Measurements from ENCODE around the gene SLC34A3.
"Not testable (repeated sequence)": the region's sequence is repeated elsewhere in the genome, so short reads cannot be mapped to it uniquely, and the experiment has no call there.

SLC34A3 gene

GRCh38 chr9:137255448-137256114 is 24.9 kb downstream of the SLC34A3 start:
- DNase-seq (ENCODE audit: low read depth in 2 of 2): no peak

GRCh38 chr9:137256362-137256761 is 25.7 kb downstream of the SLC34A3 start:
- DNase-seq (ENCODE audit: low read depth in 2 of 2): no peak

DNA sequence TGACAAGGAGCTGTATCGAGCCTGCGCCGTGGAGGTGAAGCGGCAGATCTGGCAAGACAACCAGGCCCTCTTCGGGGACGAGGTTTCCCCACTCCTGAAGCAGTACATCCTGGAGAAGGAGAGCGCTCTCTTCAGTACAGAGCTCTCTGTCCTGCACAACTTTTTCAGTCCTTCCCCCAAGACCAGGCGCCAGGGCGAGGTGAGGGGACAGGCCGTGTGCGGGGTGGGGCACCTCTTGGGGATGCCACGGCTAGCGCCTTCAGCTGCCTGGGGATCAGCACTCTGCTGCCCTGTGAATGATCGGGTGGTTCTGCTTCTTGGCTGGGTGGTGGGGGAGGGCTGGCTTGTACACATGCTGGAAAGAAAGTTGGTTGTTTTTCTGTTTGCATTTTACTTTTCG is 26.2 kb downstream of the SLC34A3 start:
- DNase-seq (ENCODE audit: low read depth in 2 of 2): no peak

- not testable (repeated sequence) for DNase-seq (ENCODE audit: low read depth in 2 of 2)
Observed at GRCh38 chr9:137262173-137262908, 31.6 kb downstream of the SLC34A3 start.

GRCh38 chr9:137262909-137263285 is 32.2 kb downstream of the SLC34A3 start:
- no peak for DNase-seq (ENCODE audit: low read depth in 2 of 2)

- no peak for DNase-seq (ENCODE audit: low read depth in 2 of 2)
Observed at GRCh38 chr9:137263506-137263905, 32.8 kb downstream of the SLC34A3 start.

- no peak for DNase-seq (ENCODE audit: low read depth in 2 of 2)
Observed at GRCh38 chr9:137264067-137264466, 33.4 kb downstream of the SLC34A3 start.

DNA sequence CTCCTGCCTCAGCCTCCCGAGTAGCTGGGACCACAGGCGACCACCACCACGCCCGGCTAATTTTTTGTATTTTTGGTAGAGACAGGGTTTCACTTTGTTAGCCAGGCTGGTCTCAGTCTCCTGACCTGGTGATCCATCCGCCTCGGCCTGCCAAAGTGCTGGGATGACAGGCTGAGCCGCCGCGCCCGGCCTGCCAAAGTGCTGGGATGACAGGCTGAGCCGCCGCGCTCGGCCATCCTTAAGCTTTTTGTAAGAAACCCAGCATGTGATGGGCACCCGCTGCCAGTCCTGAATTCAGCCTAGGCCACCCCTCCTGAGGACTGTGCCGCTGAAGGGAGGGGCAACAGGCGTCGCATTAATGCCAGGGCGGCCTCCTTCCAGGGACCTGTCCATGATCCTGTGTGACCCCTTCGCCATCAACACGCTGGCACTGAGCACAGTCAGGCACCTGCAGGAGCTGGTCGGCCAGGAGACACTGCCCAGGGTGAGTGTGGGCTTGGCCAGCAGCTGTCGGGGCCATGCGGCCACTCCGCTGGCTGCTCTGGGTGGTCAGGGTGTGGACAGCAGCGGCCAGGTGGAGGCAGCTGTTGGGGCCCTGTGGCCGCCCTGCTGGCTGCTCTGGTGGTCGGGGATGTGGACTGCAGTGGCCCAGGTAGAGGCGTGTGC is 34.9 kb downstream of the SLC34A3 start:
- no peak for DNase-seq (ENCODE audit: low read depth in 2 of 2)

- no peak for DNase-seq (ENCODE audit: low read depth in 2 of 2)
Observed at GRCh38 chr9:137266162-137266527, 35.4 kb downstream of the SLC34A3 start.

GRCh38 chr9:137266585-137267453 is 36.1 kb downstream of the SLC34A3 start:
- DNase-seq (ENCODE audit: low read depth in 2 of 2): no peak

DNA sequence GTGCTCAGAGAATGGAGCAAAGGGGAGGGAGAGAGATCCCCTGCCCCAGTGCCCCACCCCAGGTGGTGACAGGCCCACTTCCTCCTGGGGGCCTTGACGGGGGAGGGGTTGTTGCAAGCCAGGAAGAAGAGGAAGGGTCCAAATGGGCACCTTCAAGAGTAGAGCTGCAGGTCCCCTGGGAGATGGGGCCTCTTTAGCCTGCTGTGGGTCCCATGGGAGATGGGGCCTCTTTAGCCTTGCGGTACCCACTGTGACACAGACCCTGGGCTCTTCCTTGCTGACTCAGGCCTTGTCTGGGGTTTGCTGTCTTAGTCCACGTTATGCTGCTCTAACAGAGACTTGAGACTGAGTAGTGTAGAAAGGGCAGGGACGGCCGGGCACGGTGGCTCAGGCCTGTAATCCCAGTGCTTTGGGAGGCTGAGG is 37.2 kb downstream of the SLC34A3 start:
- no peak for DNase-seq (ENCODE audit: low read depth in 2 of 2)

DNA sequence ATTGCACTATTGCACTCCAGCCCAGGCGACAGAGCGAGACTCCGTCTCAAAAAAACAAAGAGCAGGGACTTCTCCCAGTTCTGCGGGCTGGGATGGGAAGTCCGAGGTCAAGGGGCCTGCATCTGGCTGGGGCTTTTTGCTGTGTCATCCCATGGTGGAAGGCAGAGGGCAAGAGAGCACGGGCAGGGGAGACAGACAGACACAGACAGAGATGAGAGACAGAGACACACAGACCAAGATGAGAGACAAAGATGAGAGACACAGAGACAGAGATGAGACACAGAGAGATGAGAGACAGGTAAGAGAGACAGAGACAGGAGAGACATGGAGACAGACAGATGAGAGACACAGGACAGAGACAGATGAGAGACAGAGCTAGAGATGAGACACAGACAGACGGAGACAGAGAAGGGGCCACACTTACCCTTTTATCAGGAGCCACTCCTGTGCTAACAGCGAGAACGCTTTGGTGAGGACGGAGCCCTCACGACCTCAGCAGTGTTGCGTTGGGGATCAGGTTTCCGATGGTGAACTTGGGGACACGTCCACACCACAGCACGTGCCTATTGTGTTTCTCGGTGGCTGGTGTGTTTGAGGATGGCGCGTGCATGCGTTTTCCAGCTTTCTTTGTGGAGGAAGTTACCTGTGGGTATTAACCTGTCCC is 38.0 kb downstream of the SLC34A3 start:
- no peak for DNase-seq (ENCODE audit: low read depth in 2 of 2)

- DNase-seq (ENCODE audit: low read depth in 2 of 2): no peak
Observed at GRCh38 chr9:137269231-137269772, 38.6 kb downstream of the SLC34A3 start.

- no peak for DNase-seq (ENCODE audit: low read depth in 2 of 2)
Observed at GRCh38 chr9:137270929-137271695, 40.4 kb downstream of the SLC34A3 start.

GRCh38 chr9:137271696-137272076 is 41.0 kb downstream of the SLC34A3 start:
- DNase-seq (ENCODE audit: low read depth in 2 of 2): no peak

DNA sequence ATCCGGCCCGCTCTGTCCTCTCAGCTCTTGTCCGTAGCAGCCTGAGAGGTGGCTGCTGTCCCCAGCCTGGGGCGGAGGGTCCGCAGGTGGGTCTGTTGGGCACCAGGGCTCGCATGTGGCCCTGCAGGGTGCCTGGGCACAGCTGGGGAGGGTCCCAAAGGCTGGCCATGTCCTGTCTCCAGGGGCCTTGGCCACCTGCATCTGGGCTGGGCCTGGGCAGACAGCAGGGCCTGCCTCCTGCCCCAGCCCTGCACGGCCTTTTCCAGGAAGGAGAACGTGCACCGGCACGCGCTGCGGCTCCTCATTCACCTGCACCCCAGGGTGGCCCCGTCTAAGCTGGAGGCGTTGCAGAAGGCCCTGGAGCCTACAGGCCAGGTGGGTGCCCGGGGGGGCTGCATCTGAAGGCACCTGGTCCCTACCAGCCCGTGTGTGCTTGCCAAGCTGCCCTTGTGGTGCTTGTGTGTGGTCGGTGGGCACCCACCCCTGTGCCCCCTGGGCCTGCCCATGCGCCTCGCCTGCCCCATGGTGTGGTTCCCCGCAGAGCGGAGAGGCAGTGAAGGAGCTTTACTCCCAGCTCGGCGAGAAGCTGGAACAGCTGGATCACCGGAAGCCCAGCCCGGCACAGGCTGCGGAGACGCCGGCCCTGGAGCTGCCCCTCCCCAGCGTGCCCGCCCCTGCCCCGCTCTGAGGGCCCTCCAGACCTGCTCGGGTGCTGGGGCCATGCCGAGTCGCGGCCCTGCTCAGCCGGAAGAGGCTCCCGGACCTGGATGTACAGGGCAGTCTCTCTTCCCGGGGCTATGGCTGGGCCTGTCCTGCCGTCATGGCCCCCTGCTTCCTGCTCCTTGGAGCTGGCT is 41.8 kb downstream of the SLC34A3 start:
- DNase-seq (ENCODE audit: low read depth in 2 of 2): no peak

- no peak for DNase-seq (ENCODE audit: low read depth in 2 of 2)
Observed at GRCh38 chr9:137273095-137273490, 42.4 kb downstream of the SLC34A3 start.

DNA sequence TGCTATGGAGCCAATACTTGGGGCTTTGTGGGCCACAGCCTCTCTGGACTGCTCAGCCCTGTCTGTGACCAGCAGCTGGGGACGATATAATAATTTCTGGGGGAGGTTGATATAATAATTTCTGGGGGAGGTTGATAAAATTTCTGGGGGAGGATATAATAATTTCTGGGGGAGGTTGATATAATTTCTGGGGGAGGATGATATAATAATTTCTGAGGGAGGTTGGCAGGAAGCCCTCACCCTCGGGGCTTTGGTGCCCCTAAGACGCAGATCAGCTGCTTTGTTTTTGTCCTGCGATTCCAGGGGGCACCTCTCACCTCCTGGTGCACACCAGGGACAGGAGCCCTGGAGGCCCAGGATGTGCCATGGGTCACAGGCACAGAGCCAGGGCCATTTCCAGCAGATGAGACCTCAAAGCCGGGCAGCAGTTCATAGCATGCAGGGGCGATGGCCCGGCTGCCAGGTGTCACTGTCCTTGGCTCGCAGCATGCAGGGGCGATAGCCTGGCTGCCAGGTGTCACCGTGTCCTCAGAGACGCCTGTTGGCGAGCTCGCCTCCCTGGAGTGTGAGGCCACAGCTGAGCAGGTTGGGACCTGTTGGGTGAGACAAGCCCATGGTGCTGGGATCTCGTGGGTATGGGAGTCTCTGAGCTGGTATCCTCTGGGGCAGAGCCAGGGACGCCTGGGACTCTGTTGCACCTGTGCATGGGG is 43.1 kb downstream of the SLC34A3 start:
- DNase-seq (ENCODE audit: low read depth in 2 of 2): no peak

DNA sequence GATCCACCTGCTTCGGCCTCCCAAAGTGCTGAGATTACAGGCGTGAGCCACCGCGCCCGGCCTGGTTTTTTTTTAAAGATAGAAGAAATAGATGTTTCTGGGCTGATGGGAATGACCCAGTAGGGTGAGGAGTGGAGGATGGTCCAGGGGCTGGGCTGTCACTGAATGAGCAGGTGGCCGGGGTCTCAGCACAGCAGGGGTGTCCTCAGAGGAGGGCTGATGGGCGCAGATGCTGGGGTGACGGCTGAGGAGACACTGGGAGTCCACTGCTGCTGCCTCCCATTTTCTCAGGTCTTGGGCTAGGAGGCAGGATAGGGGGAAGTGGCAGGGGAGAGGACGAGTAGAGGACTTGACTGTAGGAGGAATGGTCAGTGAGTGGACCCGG is 44.5 kb downstream of the SLC34A3 start:
- DNase-seq (ENCODE audit: low read depth in 2 of 2): no peak

Data from stimulated activated CD8-positive, alpha-beta memory T cell treated with anti-CD3 and anti-CD28 coated beads, Interleukin-2, amount 100 ng/mL, for 48 hours (primary cell).